ENCODE results near the gene PRRT1B. TPM values are rescaled to one million over a fixed set of nuclear protein-coding genes. Genes with fewer than 3 reads are reported as not detected.
A peak's percentile ranks its signal among the peaks of the same experiment; 100 is the strongest.

Gene PRRT1B
- total and polyA plus RNA-seq, 9 of the 15 experiments (the other 6 are each of a cell fraction or from before 2014, with no cell fraction given) = not detected

- intact Hi-C loops (cut with micrococcal nuclease) (no loop called here), in situ Hi-C loops (cut with MboI) (no loop called here)
- Histone ChIP-seq H3K27ac (ENCODE audit: extremely low read depth, low read depth, low read length) (no peak overlapping the region), H3K4me2 (ENCODE audit: insufficient read depth, low read length) (no peak overlapping the region), H2AFZ (ENCODE audit: low read depth, low read length) (no peak overlapping the region), H3K4me1 (replicated peaks in 1 of 2; ENCODE audit: control insufficient read depth in 2 of 2, insufficient read depth in 2 of 2, low read length in 2 of 2) (peaks cover 0 to 14% of the 10 kb centered on the region in 2 experiments; a peak in 1 of 5 replicates), H4K20me1 (replicated peaks; ENCODE audit: control insufficient read depth, insufficient read depth, low read length) (no peaks in the 10 kb centered on the region), H3K9ac (ENCODE audit: insufficient read depth in 1 of 2, low read depth in 2 of 2, low read length in 2 of 2) (no peak overlapping the region), H3K79me2 (ENCODE audit: control insufficient read depth, insufficient read depth, low read length) (no peaks in the 10 kb centered on the region), H3K9me3 (replicated peaks; ENCODE audit: control insufficient read depth, insufficient read depth, low read depth, low read length) (peaks cover 7% of the 10 kb centered on the region), H3K9me1 (ENCODE audit: control insufficient read depth, insufficient read depth, low read length) (no peaks in the 10 kb centered on the region), H3K36me3 (ENCODE audit: control insufficient read depth, insufficient read depth, low read length) (no peaks in the 10 kb centered on the region), H3K4me3 (no peak overlapping the region), H3K27me3 (ENCODE audit: control insufficient read depth in 2 of 2, insufficient read depth in 2 of 2, low read length in 2 of 2) (peaks cover 8 to 32% of the 10 kb centered on the region in 2 experiments; a peak in 4 of 5 replicates)
- WGBS (ENCODE audit: insufficient coverage, low coverage, missing lambda C conversion rate) = 13% methylated on average over 6 of the region's 6 CpGs
- DNase-seq (ENCODE audit: extremely low read depth in 1 of 4, low spot score in 3 of 4) (no peak), ATAC-seq (no peak), FAIRE-seq (peak; percentile 29)
- BruUV-seq (replicated peaks) = no TSS peak
- POLR2A ChIA-PET = no interaction called here
- CTCF ChIA-PET (ENCODE audit: low intra/inter-chr PET ratio) = no interaction called here
- no peak for TF ChIP-seq PBX2 (CRISPR knock-in tag; IDR thresholded peaks at IDR 0.05; ENCODE audit: low read depth)
- TF ChIP-seq PBX2 (tag; conservative IDR thresholded peaks at IDR 0.05; ENCODE audit: low read depth) = peak; percentile 57
- no peak for TF ChIP-seq ZNF431 (CRISPR knock-in tag; IDR thresholded peaks at IDR 0.05)
- TF ChIP-seq CBFA2T3 (IDR thresholded peaks at IDR 0.05) = peak; percentile 56
- no peak for TF ChIP-seq E2F8 (IDR thresholded peaks at IDR 0.05; ENCODE audit: low read depth, partially characterized antibody)
- no peak for TF ChIP-seq ZNF445 (CRISPR knock-in tag; IDR thresholded peaks at IDR 0.05; ENCODE audit: low read depth)
- no peak for TF ChIP-seq FOXK1 (CRISPR knock-in tag; IDR thresholded peaks at IDR 0.05; ENCODE audit: borderline replicate concordance)
- TF ChIP-seq TCF7 (IDR thresholded peaks at IDR 0.05; ENCODE audit: borderline replicate concordance) = no peak
- TF ChIP-seq ZNF280A (IDR thresholded peaks at IDR 0.05; ENCODE audit: low read depth, partially characterized antibody) = peak; percentile 89
- TF ChIP-seq ZNF324 (CRISPR knock-in tag; IDR thresholded peaks at IDR 0.05) = no peak
- TF ChIP-seq, protein P1, sequence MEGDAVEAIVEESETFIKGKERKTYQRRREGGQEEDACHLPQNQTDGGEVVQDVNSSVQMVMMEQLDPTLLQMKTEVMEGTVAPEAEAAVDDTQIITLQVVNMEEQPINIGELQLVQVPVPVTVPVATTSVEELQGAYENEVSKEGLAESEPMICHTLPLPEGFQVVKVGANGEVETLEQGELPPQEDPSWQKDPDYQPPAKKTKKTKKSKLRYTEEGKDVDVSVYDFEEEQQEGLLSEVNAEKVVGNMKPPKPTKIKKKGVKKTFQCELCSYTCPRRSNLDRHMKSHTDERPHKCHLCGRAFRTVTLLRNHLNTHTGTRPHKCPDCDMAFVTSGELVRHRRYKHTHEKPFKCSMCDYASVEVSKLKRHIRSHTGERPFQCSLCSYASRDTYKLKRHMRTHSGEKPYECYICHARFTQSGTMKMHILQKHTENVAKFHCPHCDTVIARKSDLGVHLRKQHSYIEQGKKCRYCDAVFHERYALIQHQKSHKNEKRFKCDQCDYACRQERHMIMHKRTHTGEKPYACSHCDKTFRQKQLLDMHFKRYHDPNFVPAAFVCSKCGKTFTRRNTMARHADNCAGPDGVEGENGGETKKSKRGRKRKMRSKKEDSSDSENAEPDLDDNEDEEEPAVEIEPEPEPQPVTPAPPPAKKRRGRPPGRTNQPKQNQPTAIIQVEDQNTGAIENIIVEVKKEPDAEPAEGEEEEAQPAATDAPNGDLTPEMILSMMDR (IDR thresholded peaks at IDR 0.05 in 2 of 3, conservative IDR thresholded peaks at IDR 0.05 in 1 of 3; ENCODE audit: insufficient read depth in 2 of 3, low read depth in 1 of 3, low read length in 3 of 3) = no peak
- TF ChIP-seq CXXC5 (CRISPR knock-in tag; IDR thresholded peaks at IDR 0.05) = no peak
- TF ChIP-seq, protein P2, sequence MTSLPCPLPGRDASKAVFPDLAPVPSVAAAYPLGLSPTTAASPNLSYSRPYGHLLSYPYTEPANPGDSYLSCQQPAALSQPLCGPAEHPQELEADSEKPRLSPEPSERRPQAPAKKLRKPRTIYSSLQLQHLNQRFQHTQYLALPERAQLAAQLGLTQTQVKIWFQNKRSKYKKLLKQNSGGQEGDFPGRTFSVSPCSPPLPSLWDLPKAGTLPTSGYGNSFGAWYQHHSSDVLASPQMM (CRISPR knock-in tag; IDR thresholded peaks at IDR 0.05) = no peak
- no peak for TF ChIP-seq ZNF282 (CRISPR knock-in tag; IDR thresholded peaks at IDR 0.05)
Observed at GRCh38 chr9:131543141-131543540, 2.2 kb upstream of the PRRT1B start.
